ENCODE measurements around the gene KRT80. TPM values are rescaled to one million over a fixed set of nuclear protein-coding genes. Genes with fewer than 3 reads are reported as not detected.

The KRT80 gene
- total and polyA plus RNA-seq, 7 donors: 0.11 to 14.0 (median 0.44) TPM

DNA sequence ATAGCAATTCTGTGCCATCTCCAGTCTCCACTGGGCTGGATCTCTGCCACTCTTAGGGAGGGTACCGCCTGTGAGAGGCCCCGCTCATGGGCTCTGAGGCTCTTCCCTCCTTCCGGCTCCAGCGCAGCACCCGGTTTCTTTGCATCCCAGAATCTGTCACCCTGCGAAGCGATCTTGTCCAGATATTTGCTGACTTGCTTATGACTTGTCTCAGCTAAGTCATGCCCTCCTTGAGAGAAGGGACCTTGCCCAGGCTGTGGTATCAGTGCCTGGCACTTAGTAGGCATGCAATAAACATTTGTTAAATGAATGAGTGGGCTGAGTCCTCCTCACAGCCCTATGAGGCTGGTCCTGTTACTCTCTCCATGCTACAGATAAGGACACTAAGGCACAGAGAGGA lies 13.4 kb downstream of the KRT80 start:
- H3K4me1 ChIP-seq: peaks cover 15% of the 10 kb centered on the region
- no peak overlapping the region for H3K27ac ChIP-seq
- DNase-seq (no peak), ATAC-seq (no peak)
- H3K36me3 ChIP-seq (ENCODE audit: insufficient read depth in 1 of 2, low read depth in 1 of 2): no peaks in the 10 kb centered on the region
- H3K27me3 ChIP-seq (ENCODE audit: insufficient read depth in 3 of 3, low read length in 2 of 3): no peaks in the 10 kb centered on the region
- intact Hi-C loops (cut with DNase I): no loop called here
- no peaks in the 10 kb centered on the region for H3K9me3 ChIP-seq
- TF ChIP-seq CTCF (IDR thresholded peaks at IDR 0.05): no peak
- WGBS, 3 donors: 86 to 90% (median 89%) methylated on average over 7 of the region's 7 CpGs
- H3K4me3 ChIP-seq: no peak overlapping the region

GRCh38 chr12:52175371-52176350 lies 16.2 kb downstream of the KRT80 start:
- DNase-seq: no peak
- peaks cover 7% of the 10 kb centered on the region for H3K4me1 ChIP-seq

DNA sequence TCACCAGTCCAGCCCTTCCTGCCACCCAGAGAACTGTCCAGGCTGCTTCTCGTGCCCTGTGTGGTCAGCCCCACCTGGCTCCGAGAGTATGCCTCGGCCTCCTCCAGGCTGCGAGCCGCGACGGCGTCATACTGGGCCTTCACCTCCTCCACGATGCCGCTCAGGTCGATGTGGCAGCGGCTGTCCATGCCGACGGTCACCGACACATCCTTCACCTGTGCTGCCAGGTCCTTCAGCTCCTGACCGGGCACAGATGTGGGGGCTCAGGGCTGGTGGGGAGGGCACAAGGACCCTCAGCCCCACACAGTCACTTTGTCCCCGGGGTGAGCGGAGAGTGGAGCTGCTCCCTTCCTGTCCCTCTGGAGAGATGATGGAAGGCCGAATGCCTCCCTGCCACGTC lies 18.3 kb downstream of the KRT80 start:
- ATAC-seq: no peak
- no peak for TF ChIP-seq CTCF (IDR thresholded peaks at IDR 0.05)
- DNase-seq: no peak
- intact Hi-C loops (cut with DNase I): no loop called here
- Histone ChIP-seq H3K4me3 (no peak overlapping the region), H3K27me3 (ENCODE audit: insufficient read depth in 3 of 3, low read length in 2 of 3) (no peaks in the 10 kb centered on the region), H3K27ac (no peak overlapping the region), H3K9me3 (no peaks in the 10 kb centered on the region), H3K4me1 (peaks cover 7% of the 10 kb centered on the region), H3K36me3 (ENCODE audit: insufficient read depth in 1 of 2, low read depth in 1 of 2) (no peaks in the 10 kb centered on the region)
- WGBS, 3 donors: 97 to 98% (median 97%) methylated on average over 20 of the region's 20 CpGs

More at GRCh38 chr12:52175371-52176350, 16.2 kb downstream of the KRT80 start:
- H3K36me3 ChIP-seq (ENCODE audit: insufficient read depth in 1 of 2, low read depth in 1 of 2): no peaks in the 10 kb centered on the region
- WGBS, 3 donors: 65 to 74% (median 65%) methylated on average over 17 to 20 of the region's 20 CpGs
- H3K4me3 ChIP-seq: no peak overlapping the region
- H3K27ac ChIP-seq: peak overlapping the region; percentile 46
- H3K9me3 ChIP-seq: no peaks in the 10 kb centered on the region
- peak in 1 of 4 donors; percentile 38 for ATAC-seq
- TF ChIP-seq CTCF (IDR thresholded peaks at IDR 0.05): no peak
- H3K27me3 ChIP-seq (ENCODE audit: insufficient read depth in 3 of 3, low read length in 2 of 3): no peaks in the 10 kb centered on the region
- intact Hi-C loops (cut with DNase I): no loop called here

GRCh38 chr12:52172956-52173355 lies 18.9 kb downstream of the KRT80 start:
- WGBS, 3 donors: 94 to 98% (median 96%) methylated on average over 17 of the region's 17 CpGs
- intact Hi-C loops (cut with DNase I): no loop called here
- DNase-seq (no peak), ATAC-seq (no peak)
- Histone ChIP-seq H3K9me3 (no peaks in the 10 kb centered on the region), H3K4me1 (peaks cover 7% of the 10 kb centered on the region), H3K27me3 (ENCODE audit: insufficient read depth in 3 of 3, low read length in 2 of 3) (no peaks in the 10 kb centered on the region), H3K36me3 (ENCODE audit: insufficient read depth in 1 of 2, low read depth in 1 of 2) (no peaks in the 10 kb centered on the region), H3K27ac (no peak overlapping the region), H3K4me3 (no peak overlapping the region)
- TF ChIP-seq CTCF (IDR thresholded peaks at IDR 0.05): no peak

Data from psoas muscle (tissue), 8 donors.